C1 segment of cervical spinal cord (tissue), 14 donors: ENCODE measurements around the gene SMIM9.

Source experiments
- DNase-seq, 14 donors: peaks; one replicate each; lab custom pipeline; 2025; lab: John Stamatoyannopoulos, UW

Gene SMIM9

DNA sequence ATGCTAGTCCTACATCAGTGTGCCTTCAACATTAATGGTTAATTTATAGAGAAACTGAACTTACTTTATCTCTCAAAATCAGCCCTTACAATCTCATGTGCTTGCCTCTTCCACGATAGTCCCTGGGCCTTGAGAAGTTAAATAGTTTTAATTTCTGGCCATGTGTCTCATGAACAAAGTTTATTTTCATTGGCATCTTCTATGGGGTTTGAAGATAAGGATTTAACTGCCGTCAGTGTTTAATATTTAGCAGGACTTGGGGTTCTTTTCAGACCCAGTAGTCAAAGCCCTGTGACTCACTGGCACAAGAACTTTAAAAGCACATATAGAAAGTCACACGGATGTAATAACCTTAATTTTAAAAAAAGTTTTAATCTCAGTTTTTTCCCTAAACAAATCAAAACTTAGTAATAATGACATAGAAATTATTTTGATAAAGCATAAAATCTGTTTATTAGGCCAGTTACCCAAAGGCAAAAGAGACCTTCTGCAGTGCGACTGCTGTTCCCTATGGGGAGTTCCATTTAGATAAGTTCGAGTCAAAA is 19.1 kb downstream of the SMIM9 start:
- DNase-seq, result no peak

DNA sequence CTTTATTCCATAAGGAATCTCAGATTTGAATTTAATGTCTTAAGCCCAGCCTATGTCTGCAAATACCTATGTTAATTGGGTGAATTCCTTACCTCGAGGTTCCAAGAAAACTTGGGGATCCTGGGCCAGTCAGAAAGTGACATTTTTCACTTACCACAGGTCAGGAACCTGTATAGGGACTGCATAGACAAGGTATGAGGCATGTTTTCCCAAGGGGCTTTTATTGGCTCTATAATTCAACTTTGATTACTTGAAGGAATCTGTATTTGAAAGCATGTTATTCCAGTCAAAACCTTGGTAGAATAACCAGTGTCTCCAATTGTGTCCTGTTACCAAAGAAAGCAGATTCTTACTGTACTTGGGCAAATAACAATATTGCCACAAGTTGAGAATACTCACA is 20.7 kb downstream of the SMIM9 start:
- no peak for DNase-seq

DNA sequence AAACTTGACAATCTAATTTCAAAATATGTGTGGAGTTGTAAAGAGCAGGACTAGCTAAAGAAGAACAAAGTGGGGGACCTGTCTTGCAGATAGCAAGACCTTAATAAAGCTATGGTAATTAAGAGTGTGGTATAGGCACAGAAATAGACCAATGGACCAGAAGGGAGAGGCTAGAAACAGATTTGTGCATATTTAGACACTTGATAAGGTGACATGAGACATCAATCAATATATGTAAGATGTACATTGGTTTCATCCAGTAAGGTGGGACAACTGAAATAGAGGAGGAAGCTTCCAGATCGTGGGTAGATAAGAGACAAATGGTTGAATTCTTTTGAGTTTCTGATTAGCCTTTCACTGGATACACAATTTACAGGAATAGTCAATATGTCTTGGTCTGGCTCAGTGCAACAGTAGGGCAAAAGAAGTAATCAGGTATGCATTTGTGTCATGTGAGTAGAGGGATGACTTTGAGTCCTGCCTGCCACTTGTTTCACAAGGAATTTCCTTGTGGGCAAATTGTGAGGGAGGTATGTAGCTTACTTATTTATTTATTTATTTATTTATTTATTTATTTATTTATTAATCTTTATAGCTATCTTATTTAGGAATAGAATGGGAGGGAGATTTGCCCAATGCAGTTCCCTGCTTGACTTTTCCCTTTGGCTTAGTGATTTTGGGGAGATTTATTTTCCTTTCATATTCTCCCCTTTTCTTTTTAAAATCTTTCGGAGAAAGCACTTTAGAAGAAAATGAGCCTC is 21.9 kb downstream of the SMIM9 start:
- DNase-seq, result no peak

DNA sequence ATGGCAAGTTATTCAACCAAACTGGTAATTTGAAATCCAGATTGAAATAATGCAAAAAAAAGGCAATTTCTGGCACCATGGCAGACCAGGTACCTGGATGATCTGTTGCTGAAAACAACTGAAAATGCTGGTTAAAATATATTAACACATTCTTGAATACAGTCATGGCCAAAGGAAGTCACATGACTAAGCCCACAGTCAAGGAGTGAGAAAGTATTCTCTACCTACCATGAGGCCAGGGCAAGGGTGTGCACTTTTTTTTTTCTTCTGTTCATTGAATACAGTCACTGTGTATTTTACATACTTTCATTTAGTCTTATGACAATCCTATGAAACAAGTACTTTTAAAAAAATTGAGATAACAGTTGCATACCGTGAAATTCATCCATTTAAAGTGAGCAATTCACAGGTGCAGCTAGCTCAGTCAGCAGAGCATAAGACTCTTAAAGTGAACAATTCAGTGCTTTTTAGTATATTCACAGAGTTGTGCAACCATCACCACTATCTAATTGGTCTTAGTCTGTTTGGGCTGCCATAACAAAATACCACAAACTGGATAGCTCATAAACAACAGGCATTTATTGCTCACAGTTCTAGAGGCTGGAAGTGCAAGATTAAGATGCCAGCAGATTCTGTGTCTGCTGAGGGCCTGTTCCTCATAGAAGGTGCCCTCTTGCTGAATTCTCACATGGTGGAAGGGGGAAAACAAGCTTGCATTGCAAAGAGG is 24.4 kb downstream of the SMIM9 start:
- no peak for DNase-seq

DNA sequence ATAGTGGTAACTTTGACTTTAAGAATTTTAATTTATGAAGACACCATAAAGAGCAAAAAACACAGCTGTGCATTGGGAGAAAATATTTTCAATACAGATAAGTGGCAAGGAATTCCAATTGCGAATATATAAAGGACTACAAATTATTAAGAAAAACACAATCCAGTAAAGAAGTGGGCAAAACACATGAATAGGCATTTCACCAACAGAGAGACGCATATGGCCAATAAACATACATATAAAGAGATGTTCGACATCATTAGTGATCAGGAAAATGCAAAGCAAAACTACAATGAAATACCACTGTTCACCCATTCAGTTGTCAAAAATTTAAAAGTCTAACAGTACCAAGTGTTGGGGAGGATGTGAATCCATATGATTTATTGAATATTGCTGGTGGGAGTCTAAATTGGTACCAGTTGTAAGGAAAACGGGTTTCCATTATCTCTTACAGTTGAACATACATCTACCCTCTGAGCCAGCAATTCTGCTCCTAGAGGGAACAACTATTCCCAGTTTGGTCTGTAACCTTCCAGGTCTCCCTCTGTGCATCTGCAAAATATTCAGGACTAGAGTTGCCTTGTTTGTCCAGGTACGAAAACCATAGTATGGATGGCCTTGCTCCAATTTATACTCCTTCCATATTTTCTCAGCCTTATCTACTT is 27.5 kb downstream of the SMIM9 start:
- DNase-seq, result no peak

DNA sequence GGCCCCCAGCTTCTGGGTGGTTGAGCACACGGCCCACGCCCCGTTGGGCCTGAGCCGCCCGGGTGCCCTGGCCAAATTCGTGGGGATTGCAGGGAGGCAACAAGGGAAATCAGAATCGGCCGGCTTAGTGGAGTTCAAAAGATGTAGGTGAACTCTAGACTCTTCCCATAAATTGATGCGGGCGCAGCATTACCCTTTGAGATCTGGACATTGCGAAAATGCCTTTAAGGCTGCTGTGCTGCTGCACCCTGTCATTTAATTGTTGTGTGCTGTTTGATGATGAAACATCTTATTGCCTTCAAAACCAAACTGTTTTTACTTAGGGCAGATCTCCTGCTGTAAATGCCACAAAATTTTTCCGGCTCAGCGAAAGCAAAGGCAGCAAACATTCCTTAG is 28.8 kb downstream of the SMIM9 start:
- DNase-seq, result no peak

DNA sequence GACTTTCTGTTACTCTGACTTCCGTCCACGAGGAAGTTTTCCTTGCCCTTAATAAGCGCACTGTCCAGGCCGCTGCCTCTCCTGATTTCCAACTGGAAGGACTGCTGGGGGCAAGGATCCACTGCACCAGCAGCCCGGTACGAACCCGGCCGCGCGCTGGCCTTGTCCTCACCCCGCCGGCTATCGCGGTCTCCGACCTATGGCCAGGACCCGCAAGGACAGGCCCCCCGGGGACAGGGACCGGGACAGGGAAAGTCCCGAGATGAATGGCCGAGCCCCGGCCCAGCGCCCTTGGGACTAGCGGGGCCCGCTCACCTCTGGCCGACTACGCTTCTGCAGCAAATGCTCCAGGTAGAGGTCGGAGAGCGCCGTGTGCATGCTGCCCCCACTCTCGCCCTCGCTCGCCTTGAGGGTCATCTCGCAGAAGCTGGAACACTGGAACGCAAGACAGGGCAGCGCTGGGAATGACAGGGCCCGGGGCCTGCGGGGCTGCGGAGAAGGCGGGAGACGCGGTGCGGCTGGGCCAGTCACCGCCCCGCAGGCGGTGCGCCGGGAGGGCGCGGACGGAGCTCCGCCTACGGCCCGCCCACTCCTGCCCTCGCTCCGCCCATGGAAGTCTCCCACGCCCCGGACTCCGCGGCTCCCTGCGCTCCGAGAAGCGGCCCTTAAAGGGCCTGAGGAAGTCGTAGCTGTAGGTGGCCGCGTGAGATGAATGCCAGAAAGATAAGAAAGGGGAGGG is 29.3 kb downstream of the SMIM9 start, which contains the start of gene MPP1:
Gene MPP1, minus strand, starts transcription at position 529 of the 739 bp plus-strand sequence. Its CDS starts 112 bp downstream, at position 417.
- DNase-seq, result peak in 13 of 14 donors; percentile 10 to 75 (median 39)

DNA sequence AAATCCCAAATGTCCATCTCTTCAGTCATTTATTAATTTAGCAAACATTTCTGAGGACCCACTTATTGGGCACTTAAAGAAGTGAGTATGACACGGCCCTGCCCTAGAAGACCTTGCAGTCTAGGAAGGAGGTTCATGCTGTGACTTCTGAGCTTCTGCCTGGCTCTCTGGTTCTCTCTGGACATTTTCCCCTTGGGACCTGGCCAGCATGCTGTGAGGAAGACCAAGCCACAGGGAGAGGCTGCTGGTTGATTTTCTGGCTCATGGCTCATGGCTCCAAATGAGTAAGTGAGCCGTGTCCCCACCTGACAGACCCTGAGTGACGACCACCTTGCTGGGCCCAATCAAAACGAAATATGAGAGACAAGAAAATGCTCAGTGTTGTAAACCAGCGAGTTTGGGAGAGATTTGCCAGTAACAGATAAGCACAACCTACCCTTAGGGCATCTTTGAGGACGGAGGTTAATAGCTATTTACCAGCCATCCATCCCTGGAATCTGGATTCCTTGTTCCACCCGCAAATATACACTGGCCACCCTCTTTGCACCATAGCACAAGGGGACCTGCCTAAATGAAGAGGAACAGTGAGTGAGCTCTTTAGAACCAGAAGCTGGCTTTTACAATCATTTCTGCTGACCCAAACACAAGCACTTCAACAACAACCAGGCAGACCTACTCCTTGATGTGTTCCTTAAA is 30.1 kb downstream of the SMIM9 start:
- peak in 1 of 14 donors; percentile 15 for DNase-seq

DNA sequence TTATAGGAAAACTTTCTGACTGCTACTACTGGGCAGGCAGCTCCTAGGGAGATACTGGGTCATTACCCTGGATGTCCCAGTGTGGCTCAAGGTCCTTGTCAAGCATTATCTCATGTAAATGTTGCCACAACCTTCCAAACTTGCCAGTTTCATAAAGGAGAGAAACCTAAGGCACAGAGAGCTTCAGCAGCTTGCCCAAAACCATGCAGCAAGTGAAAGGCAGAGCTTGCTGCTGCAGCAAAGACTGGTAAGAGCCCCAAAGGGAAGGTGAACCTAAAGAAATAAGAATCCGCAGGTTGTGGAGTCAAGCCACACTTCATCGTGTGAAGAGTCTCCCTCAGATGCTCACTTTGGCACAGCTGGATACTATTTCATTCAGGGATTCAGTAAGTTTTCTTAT is 31.5 kb downstream of the SMIM9 start:
- DNase-seq, result no peak

DNA sequence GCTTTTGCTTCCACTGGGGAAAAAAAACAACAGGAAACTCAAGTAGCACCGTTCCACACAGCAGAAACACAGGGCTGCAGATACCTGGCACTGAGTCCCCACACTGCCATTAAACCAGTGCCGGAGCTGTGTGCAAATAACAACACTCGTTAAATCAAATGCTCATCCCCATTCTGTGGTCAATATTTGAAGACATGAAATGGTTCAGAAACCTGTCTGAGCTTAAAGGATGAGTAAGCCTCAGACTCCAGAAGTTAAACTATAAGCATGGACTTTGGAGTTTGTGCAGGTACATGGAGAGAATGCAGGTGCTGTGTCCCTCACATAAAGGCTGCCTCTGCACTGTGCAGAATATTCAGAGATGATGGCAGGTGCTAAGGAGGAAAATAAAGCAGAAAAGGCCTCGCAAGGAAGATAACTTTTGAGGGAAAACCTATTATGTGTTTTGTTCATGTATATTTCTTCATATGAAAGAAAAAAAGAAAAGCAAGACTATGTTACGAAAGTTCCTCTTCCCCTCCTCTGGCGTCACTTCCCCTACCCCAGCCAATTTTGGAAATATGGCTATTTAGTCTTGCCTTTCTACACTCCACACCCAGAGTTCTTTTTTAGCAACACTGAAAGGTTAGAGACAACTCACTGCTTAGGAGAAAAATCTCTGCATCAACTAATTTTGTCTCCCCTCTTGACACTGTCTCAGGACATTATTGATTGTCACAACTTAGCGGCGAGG is 33.8 kb downstream of the SMIM9 start:
- no peak for DNase-seq

DNA sequence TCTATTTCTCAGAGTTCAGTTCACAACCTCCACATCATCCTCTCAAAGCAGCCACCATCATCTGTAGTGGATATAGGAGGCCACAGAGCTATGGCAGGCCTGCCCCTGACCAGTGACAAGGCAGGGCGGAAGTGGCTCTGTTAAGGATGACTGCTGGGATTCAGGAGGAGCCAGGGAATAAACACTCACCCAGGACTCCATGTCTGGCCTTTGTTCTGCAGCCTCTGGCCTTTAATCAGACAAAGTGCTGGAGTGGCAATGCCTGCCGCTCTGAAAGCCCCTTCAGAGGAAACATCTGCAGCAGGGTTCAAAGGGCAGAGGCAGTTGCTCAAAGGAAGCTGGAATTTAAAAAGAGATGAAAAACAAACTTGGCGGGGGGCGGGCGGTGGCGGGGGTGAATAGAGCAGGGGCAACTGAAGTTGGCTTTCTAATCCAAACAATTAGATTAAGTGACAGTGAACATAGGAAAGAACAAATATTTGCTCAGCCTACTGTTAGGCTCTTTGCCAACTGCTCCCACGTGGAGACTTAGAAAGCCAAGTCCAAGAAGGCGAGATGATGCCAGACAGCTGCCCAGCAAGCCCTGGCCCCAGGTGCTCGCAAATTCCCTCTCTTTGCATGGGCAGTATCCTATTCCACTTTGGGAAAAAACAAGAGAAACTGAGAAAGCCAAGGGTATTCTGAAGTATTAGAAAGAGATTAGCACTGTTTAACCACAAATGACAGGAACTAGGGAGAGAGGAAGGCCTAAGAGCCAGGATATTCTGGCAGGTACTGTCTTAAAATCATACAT is 34.7 kb downstream of the SMIM9 start:
- peak in 1 of 14 donors; percentile 9 for DNase-seq

DNA sequence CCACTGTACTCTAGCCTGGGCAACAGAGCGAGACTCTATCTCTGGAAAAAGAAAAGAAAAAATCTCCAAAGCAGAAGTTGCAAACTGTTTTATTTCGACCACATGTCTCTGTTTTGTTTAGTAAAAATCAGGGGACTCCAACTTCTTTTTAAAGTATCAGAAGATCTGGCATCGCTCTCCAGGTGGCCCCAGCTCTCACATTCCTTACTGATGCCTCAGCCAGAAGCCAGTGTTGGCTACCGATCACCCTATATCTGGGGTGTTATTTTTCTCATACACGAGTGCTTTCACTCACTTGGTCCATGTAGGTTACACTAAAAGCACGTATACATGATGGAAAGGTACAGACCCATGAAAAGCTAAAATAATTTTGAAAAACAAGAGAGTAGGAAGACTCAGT is 37.5 kb downstream of the SMIM9 start:
- DNase-seq, result no peak

DNA sequence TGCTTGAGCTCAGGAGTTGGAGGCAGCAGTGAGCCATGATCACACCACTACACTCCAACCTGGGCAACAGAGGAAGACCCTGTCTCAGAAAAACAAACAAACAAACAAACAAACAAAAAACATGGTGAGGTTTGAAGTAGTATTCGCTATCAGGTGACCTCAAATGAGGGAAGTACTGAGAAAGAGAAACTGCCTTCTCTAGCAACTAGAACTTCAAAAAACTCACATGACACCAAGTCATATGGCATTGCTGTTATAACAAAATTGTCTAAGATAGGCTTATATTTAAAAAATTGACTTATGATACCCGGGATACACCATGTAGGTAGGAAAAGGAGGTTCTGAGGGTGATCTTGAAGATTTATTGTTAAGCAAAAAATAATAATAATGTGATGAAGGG is 39.4 kb downstream of the SMIM9 start:
- DNase-seq, result no peak

DNA sequence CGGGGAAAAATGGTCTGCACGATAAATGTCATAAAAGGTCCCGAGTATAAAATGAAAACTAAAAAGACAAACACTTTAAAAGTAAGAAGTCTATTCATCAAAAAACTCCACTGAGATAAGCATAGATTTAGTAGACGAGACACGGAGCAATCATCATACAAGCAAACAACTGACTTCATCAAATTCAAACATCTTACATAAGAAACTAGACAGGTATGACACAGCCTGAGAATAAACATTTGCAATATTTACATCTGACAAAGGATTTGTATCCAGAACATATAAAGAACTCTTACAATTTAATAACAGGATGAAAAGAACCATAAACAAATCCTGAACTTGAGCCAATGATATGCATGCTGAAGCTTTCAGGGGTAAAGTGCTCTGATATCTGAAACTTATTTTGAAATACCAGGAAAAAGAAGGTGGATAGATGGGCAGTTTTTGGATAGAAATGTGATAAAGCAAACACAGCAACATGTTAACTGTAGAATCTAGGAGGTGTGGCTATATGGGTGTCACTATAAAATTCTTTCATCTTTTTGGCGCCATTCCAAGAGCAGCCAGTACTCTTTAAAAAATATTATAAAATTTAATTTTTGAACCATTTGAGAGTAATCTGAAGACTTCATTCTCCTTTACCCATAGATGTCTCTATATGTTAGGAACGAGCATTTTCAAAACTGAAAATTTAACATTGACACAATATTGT is 41.2 kb downstream of the SMIM9 start:
- no peak for DNase-seq

DNA sequence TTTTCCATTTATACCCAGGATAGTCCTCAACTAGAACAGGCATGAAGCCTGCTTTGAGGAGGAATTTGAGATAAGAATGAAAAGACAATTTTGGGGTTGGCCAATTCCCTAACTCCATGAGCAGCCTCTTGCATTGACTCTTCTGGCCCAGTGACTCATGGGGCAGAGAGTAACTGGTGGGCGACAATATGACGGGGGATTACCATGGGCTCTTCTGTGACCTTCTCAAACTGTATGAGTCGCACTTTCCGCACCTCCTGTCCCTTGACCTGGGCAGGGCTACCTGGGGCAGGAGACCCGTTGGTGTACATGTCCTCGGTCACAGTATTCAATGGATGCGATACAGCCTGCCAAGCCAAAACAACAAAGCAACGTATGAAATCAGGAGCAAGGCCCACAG is 42.5 kb downstream of the SMIM9 start:
- DNase-seq, result no peak

DNA sequence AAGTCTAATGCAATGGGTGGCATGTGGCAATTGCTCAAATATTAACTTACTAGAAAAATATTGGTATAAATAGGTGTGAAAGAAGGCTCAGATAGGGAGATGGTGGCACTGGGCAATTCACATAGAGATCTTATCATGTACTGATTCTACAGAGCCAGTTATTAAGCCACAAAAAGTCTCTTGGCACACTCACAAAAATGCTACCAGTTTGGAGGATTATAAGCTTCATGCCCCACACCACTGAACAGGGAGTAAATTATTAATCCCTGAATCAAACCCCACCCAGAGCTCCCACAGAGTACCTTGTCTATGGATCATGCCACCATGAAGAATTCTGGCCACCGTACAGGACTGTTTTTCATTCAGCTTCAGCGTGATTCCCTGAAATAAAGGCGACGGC is 43.0 kb downstream of the SMIM9 start:
- DNase-seq, result no peak

DNA sequence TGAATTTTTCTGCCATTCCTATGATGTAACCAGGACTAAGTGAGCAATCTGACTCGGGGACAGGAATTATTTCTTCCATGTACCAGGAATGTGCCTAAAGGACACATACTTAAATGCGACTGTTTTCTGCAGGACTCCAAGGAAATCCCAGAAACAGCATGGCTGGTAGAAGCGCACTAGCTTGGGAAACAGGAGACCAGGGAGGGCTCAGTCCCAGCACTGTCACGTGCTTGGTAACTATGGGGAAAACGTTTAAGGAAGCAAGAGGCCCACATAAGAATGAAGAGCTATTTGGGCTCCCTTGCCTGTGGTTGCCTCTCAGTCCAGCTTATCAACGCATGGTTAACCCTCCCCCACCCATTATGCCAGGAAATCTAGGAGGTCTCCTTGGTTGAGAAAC is 48.7 kb downstream of the SMIM9 start:
- no peak for DNase-seq

DNA sequence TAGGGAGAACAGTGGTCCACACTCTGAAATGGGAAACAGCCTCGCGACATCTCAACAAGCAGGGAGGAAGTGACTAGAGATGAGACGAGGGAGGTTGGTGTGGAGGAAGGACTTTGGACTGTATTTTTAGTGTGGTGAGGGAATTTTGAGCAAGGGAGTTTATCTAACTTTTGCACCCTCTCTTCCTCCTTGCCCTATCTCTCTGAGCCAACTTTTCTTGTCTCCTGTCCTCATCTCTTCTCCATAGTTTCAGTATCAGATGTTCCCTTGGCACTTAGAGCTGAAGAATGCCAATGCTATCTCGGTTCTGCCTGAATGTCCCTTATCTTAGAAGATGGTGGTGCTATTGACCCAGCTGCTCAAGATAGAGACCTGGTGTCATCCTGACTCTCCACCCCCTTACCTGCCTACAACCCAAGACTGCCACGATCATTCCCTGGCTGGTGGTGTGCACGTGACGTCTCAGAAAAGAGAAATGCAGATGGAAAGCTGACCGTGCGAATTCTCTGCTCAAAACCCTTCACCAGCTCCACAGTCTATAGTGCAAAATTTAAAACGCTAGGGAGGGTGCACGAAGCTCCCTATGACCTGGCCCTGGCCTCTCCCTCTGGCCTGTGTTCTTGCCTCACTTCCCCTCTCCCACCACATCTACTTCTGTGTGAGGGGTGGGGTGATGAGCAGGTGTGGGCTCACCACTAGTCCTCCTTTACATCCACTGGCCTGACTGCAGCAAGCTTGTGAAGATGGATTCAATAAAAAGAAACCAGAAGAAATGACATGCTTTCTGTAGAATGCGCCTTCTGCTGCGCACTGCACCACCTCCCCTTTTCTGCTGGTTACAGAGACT is 50.1 kb downstream of the SMIM9 start:
- DNase-seq, result no peak
